T follicular helper cell (primary cell): ENCODE results near the gene SLIT3.

Experiments used
- DNase-seq: peaks from one replicate; pipeline ENCODE4 v3.0.0-alpha.2; 2020; ENCODE audit warnings: low read depth

The SLIT3 gene

DNA sequence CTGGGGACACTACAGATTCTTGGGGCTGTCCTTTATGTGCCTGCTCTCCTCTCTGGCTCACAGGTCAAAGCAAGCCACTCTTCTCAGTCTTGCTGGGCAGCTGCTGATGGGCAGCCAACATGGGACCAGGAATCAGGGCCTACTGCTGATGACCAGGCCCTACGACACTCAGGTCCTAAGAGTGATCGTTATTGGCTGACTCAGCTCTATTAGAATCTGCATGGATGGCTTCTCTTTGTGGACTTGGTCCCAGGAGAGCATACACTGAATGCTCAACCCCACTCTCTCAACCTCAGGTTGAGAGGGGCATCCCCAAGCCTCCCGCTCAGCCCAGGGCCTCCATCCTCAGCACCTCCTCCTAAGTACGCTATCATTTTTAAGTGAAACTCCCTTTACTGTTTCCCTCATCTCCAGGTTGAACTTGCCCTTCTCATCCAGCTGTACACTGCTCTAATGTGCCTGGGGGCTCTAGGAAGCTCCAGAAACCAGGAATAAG is 471.0 kb downstream of the SLIT3 start:
- DNase-seq = no peak

DNA sequence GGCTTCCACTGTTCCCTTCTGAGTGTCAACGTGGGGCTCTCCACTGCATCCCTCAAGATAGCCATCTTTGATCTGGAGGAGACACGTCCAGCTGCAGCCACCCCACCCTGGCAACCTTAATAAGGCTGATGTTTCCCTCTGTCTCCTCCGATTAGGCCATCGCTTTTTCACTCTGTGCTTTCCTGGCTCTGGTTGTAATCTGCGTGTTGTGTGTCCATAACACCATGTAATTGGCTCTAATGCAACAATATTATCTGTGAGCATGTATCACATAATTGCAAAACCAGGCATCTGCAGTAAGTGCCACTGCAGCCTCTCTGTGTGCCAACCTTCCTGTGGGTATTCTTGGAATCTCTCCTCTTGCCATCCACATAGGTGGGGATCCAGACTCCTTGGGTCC is 471.9 kb downstream of the SLIT3 start:
- DNase-seq = no peak

DNA sequence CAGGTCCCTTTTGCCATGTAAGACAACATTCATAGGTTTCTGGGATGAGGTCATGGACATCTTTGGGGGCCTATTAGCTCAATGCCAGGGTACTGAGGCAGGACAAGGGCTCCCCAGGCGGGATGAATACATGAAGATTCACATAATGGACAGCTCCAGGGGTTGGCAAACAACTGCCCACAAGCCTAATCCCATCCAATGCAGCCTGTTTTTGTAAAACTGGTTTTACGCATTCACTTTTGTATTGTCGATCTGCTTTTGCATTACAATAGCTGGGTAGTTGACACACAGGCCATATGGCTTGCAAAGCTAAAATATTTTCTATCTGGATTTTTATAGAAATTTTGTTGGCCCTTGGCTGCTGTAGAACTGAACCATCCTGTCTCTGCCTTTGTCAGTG is 473.3 kb downstream of the SLIT3 start:
- DNase-seq = no peak

DNA sequence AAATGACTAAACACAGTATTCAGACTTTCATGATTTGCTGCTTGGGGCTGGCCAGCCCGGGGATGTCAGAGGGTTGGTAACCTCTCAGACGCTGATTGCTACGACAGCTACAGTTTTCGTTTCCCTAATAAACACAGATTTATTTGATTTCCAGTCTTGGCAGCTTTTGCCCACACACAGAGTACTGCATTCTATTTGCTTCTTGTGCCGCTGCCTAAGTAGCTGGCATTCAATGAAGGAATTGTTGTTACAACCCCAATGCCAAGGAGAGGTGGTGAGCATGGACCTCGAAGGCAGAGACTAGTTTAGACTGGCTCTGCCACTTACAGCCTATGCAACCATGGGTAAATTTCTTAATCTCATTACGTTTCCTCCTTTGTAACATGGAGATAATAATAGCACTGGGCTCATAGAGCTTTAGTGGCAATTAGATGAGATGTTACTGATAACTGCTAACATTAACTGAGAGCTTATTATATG is 474.7 kb downstream of the SLIT3 start:
- no peak for DNase-seq

DNA sequence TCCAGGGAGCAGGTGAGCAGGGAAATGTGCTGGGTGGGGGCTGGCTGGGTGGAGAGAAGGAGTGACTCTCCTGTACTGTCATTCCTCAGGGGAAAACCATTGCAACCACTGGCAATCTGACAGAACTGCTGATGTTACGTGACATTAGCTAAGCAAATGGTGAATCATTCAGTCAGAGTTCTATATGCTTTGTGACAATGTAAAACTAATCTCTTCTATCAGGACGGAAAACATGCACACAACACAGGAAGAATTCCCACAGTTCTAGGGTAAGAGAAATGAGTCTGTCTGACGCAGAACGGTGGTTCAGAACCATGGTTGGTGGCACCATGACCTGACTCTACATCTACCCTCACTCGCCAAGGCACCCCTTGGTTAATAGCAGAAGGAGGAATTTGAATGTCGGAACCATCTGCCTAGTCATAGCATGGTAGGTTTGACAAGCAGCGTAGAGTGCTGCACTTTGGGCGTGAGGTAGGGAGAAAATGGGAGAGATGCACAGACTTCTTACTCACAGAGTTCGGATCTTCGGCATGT is 478.1 kb downstream of the SLIT3 start:
- no peak for DNase-seq

DNA sequence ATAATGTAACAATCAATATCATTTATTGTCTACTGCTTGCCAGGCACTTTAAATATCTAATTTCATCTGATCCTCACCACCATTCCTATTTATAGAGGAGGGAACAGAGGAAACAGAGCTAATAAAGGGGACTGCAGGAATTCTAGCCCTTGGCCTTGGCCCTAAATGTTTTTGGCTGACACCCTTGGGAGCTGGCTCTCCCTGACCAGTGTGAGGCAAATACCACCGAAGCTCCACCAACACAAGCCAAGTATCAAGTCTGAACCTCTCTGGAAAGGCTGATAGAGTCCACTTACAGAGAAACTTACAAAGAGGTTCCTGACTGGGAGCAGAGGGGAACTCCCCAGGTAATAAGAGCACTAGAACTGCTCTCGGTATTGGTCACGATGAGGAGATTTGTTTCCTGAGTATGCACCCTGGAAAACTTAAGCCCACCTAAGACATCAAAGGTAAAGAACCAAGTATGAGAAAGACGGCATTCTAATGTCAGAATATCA is 478.6 kb downstream of the SLIT3 start:
- no peak for DNase-seq

DNA sequence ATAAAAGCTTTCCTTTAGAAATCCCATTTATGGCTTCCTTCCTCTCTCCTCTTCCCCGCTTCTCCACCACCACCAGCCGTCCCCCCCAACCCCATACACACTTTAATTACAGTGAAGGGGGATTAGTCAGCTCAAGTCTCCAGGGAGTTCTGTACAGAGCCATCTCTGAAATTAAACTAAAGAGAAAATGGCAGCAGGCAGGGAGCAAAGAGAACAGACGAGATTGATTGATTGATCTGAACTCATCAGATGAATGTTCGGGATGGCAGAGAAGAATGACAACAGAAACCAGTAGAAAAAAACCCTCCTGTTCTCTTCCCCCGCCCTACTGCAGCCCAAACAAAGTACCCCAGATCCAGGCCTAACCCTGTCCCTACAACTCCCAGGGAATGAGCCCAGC is 480.1 kb downstream of the SLIT3 start:
- DNase-seq = no peak

DNA sequence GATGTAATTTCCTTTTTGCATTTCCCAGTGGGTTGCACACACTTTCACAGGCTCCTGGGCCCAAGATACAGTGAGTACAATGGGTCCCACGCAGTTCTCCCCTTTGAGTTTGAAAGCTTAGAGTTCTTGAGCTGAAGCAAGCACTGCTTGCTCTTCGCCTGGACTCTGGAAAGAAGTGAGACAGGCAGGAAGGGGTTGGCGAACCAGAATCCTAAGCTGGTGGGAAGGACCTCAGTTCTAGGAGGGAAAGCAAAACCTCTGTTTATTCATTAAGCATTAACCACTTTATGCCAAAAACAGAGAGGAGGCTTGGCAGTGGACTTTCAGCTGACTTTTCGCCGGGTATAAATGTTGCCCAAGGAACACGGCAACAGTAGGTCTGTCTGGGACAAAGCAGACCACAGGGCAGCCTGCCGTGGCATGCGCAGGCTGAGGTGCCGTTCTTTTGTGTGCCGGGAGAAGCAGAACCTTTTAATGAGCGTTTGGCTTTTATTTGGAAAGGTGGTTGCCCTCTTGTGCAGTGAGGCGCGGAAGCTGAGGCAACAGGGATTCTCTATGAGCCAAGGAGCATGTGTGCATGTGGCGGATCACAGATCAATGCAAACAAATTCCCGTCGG is 481.8 kb downstream of the SLIT3 start:
- DNase-seq = no peak

DNA sequence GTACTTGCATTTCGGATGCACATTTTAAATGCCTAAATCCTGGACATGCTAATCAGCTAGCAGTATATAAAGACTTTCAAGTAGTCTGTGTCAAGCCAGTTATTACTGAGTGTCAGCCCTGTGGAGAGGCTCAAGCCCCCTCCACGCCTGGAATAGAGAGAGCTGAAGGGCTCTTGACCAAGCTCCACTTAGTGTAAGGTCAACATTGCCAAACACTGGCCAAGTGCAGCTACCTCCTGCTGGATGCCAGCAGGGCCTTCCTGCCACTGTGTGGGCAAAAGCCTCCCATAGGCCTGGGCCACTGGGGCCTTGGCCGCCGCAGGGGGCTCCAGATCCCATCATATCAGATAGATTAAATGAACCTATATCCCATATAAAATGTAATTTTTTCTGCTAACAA is 482.4 kb downstream of the SLIT3 start:
- no peak for DNase-seq

DNA sequence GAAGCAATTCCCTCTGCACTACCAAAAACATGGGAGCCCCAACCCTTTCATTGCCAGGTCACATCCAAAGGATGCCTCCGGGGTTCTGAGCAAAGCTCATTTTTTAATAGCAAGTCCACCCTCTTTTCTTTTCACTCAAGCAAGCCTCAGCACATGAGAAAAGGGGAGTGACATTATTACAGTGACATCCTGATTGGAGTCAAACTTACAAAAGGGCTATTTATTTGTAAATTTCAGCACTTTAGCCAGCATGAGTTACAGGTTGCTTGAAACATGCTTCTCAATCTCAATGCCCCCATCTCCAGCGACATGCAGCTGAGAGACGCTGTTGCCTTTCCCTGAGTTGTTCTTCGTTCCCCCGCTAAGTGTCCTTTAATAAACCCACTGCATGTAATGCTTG is 483.3 kb downstream of the SLIT3 start:
- no peak for DNase-seq

DNA sequence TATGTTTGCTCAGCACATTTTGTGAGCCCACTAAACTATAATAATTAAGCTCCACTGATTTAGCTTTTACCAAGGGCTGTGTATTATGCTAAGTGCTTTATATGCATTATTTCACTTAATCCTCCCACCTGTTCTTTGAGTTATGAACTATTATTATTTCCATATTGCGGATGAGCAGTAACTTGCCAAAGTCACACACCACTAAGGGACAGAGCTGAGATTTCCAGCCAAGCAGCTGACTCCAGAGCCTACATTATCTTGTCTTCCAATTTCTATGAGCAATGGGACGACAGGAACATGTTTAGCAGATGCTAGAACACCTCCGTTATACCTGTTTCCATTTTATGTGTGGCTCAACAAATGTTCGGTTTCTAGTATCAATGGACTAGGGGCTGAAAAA is 484.3 kb downstream of the SLIT3 start:
- DNase-seq = no peak

DNA sequence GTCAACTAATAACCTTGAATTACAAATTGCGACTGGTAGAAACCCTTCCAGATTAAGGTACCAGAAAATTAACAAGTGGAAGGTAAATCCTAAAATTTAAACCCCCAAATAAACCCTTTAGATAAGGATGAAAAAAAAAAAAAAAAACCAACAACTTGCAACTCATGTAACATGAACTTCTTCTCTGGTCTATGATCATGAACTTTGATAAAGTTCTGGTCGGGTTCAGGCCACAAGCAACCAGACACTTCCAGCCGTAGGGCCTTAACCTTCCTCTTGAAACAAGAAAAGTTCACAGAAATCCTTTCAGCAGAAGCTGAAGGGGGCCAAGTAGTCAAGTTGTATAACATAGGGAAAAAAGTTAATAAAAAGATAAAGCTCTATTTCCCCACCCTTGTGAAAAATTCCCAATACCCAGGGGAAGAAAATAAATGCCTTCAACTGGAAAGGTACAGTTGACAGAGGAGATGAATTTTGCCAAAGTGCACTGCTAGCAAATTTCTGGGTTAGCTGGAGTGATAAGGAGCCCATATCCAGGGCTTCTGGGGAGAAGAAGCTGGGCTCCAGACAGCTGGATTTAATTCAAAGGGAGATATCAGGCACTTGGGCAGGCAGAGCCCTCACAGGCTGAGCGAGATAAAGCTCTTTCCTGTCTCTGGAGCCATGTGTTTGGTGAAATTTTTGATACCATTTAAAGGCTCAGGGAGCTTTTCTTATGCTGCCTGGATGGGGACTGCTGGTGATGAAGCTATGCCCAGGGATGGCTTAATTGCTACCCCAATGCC is 487.6 kb downstream of the SLIT3 start:
- DNase-seq = no peak

DNA sequence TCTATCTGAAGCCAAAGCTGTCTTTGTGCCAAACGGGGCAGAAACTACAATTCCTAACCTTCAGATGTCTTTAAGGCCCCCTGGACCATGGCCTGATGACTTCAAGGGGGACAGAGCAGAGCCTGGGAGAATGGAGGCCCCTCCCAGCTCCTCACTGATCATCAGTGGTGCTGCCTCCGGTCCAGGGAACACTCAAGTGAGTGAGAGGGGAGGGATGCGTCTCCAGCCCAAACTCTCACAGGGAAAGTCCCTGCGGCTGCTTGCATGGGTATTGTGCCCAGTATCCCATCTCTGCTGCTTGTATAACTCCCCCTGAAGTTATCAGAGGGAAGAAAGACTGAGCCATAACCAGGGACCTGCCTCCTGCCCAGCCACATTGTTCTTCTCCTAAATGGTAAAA is 490.3 kb downstream of the SLIT3 start:
- DNase-seq = no peak

DNA sequence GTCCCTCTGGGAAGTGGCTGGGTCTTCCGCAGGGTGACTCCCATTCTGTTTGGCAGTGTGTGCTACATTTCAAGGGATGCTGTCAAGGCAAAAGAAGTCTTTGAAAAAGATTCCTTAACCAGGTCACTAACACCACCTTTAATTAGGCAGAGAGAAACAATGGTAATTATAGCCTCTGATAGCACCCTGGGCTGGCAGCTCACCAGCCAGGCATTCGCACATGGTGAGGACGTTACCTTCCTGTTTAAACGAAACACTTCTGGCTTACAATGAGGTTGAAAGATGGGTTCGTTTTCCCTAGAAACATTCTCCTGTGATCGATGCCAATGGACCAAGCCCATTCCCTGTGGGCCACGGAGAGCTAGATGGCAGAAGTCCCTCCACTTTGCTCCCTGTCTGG is 491.7 kb downstream of the SLIT3 start:
- no peak for DNase-seq

DNA sequence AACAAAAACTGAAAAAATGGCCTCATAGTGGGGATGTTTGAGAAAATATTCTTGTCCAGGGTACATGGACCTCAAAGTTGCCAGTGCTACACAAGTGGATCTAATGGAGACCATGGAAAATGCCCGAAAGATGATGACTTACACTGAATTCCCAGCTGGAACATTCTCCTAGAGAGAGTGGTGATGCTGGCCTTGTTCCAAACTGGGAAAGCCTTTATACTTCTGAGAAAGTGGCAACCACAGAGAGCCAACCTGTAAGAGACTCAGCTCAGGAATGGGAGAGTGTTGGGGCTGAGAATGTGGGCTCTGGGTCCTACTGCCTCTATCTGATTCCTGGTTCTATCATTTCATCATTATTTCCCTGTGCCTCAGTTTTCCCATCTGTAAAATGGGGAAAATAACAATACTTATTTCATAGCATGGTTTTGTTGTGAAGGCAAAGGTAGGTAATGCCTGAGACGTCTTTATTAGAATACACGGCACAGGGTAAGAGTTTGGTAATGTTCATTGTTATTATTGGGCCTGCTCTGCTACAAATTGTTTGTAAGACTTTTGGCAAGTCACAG is 492.8 kb downstream of the SLIT3 start:
- no peak for DNase-seq

DNA sequence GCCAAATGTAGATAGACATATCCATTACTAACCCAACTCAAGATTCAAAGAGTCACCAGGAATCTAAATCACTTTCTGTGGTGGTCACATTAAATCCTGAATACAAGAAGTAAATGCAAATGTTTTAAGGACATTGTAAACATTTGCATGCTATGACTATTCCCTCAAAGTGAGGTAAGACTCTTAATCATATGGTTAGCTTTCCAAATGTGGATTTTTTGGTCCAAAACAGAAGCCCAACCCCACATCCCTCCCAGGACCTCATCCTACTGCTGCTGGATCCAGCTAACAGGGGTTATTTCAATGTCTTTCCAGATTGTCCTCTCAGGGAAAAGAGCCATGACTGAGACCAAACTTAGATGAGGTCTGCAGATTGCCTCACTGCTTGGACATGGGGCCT is 493.7 kb downstream of the SLIT3 start:
- DNase-seq = no peak

DNA sequence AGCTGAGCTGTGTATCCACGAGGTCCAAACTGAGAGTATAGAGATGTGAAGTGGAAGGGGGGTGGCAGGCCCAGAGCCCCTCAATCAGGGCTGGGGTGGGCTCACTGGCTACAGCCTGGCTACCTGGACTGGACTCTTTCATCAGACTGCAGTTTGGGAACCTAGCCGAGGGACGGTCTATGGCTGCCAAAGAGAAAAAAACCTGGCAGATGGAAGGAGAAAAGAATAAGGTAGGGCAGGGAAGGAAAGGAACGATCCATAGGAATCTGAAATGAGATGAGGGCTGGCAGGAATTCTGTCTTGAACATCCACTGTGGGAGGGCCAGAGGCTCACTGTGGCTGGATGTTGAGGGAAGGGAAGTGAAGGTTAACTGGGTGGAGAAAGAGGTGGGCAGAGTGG is 497.4 kb downstream of the SLIT3 start:
- DNase-seq = no peak

DNA sequence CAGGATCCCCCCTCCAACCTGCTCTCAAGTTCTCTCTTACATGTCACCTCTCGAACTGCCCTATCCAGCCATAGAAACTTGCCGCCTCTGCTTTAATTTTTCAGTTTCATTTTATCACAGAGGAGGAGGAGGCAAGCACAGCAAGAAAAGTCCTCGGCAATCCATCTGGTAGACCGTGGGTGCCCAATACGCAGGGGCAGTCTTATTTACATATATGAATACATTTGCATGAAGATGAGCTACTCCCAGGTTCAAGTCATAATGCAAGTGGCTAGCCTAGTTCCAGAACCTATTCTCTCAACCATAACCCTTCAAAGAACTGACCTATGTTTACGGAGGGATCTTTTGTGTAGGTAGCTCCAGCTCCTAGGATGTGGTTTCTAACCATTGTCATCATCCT is 498.6 kb downstream of the SLIT3 start:
- no peak for DNase-seq

DNA sequence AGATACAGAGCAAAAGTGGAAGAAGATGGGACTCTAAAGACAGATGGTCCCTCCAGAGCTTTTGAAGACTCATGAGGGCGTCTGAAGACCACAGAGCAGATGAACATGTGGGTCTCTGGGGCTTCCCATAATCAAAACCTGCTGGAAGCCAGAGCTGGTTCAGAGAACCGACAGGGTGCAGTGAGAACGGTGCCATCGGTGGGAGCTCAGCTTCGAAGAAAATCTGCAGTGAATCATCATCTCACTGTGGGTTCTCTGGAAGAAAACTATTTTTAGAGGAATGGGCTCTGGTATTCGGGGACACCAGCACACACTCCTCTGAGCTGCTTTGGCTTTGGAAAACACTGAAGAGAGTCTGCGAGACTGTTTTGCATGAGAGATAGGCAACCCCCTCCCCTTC is 499.4 kb downstream of the SLIT3 start:
- DNase-seq = no peak

DNA sequence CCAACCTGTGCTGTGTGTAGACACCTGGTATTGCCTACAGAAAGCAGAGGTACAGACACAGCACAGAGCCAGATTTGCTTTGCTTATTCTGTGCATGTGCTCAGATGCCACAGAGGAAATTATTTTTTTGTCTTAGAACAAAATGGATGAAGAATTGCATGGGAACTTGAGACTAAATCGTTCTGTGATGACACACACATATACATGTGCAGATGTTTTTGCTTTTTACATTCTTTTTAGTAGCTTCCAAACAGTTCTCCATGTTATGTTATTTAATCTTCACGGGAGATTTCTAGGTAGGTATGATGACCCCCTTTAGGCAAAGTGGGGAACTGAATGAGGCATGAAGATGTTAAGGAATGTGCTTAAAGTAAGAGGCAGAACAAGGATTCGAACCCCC is 500.2 kb downstream of the SLIT3 start:
- no peak for DNase-seq

DNA sequence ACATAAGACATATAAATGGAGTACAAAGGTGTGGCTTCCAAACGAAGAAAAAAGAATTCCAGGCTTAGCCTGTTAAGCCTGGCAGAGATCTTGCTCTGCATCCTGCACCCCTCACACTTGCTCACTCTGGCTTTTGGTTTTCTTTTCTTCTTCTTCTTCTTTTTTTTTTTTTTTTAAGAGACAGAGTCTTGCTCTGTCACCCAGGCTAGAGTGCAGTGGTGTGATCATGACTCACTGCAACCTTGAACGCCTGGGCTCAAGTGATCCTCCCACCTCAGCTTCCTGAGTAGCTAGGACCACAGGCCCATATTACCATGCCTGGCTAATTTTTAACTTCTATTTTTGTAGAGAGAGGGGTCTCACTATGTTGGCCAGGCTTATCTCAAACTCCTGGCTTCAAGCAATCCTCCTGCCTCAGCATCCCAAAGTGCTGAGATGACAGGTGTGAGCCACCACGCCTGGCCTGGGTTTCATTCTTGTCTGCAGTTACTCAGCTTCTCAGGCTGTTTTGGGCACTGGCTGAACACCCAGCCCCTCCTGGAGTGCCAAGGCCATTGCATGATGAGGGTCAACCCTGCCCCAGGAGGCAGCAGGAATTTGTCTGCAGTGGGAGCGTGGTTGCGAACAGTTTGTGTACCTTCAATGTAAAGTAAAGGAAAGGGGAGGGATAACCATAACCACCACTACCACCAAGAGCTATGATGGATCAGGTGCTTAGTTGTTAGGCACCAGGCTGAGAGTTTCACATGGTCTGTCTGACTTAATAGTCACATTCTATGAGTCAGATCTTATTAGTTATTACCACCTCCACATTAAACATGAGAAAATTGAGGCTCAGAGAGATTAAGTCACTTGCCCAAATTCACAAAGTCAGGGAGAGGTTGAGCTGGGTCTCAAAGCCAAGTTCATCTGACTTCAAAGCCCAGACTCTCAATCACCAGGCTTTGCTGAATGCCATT is 502.6 kb downstream of the SLIT3 start:
- DNase-seq = no peak
